SW 1271 (cell line): ENCODE measurements around the gene SPECC1L.

Experiments
- DNase-seq, 2 experiments: peaks; one replicate each; lab custom pipeline; 2025; lab: John Stamatoyannopoulos, UW

SPECC1L gene

GRCh38 chr22:24429411-24430365 is 159.1 kb downstream of the SPECC1L start:
- DNase-seq = no peak

GRCh38 chr22:24430431-24431308 is 160.0 kb downstream of the SPECC1L start:
- DNase-seq = no peak

GRCh38 chr22:24431309-24432034 is 160.8 kb downstream of the SPECC1L start:
- DNase-seq = no peak

GRCh38 chr22:24432059-24432853 is 161.6 kb downstream of the SPECC1L start:
- DNase-seq = no peak

DNA sequence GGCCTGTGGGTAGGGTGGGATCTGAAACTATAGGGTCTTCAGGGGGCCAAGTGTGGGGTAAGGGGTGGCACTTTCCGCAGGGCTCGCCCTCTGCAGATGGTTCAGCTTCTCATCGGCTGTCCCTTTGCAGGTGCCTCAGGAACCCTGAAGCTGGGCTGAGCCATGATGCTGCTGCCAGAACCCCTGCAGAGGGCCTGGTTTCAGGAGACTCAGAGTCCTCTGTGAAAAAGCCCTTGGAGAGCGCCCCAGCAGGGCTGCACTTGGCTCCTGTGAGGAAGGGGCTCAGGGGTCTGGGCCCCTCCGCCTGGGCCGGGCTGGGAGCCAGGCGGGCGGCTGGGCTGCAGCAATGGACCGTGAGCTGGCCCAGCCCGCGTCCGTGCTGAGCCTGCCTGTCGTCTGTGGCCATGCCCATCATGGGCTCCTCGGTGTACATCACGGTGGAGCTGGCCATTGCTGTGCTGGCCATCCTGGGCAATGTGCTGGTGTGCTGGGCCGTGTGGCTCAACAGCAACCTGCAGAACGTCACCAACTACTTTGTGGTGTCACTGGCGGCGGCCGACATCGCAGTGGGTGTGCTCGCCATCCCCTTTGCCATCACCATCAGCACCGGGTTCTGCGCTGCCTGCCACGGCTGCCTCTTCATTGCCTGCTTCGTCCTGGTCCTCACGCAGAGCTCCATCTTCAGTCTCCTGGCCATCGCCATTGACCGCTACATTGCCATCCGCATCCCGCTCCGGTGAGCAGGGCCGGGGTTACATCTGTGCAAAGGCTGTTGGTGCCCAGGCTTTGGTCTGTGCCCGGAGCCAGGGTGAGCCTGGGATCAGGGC is 162.6 kb downstream of the SPECC1L start:
- DNase-seq = no peak

- no peak for DNase-seq
Observed at GRCh38 chr22:24433828-24434470, 163.3 kb downstream of the SPECC1L start.

- no peak for DNase-seq
Observed at GRCh38 chr22:24434471-24435322, 164.1 kb downstream of the SPECC1L start.

- no peak for DNase-seq
Observed at GRCh38 chr22:24435323-24435645, 164.7 kb downstream of the SPECC1L start.

- DNase-seq = no peak
Observed at GRCh38 chr22:24435861-24436371, 165.3 kb downstream of the SPECC1L start.

DNA sequence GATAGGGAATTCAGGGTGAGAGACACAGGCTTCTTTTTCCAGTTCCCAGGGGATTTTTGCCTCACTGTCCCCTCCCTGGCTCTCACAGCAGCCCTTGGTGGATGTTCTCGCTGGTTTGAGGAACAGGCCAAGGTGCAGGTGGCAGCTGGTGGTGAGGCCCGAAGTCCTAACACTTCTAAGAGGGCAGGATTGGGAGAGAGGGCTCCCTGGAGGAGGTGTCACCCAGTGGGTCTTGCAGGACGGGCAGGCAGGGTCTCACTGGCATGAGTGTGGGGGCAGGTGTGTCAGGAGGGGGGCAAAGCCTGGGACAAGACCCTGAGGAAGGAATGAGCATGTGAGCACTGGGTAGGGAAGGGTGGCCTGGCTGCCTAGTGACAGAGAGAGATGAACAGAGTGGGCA is 165.9 kb downstream of the SPECC1L start:
- no peak for DNase-seq

DNA sequence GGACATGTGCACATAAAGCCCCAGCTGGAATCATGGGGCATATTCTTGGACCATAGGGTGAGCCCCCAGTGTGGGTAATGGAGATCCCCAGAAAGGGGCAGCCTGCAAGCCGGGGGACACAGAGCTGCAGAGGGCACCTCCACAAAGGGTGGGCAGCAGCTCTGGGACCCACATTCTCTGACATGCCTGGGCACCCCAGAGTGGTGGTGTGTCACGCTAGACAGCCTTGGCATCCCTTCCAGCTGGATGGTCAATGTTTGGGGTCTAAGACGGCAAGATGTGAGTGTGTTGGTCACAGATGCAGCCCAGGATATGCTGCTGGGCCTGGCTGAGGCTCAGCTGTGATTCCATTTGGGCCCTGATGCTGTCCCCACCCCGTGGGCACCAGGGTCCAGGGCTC is 166.5 kb downstream of the SPECC1L start:
- DNase-seq = no peak

DNA sequence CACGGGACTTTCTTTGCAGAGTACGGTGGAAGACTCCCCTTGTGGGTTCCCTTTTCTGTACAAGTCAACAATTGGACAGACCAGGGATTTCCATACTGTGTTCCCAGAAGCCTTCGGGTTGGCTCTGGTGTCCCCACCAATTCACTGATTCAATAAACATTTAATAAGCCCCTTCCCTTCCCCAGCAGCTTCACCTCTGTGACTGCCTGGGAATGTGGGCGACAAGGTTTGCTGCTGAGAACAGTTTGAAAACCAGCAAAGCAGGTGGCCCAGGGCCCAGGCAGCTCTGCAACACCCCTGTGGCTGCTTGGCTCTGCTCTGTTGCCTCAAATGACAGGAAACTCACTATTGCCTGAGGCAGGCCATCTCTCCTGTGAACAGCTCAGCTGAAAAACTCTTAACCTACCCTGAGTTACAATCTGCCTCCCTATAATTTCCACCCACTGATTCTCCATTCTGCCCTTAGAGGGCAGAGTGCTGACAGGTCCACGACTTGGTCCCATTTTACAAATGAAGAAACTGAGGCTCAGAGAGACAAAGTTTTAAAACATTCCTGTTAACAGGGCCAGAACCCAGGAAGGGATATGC is 167.2 kb downstream of the SPECC1L start:
- DNase-seq = no peak

GRCh38 chr22:24440270-24440717 is 169.7 kb downstream of the SPECC1L start:
- DNase-seq = no peak

DNA sequence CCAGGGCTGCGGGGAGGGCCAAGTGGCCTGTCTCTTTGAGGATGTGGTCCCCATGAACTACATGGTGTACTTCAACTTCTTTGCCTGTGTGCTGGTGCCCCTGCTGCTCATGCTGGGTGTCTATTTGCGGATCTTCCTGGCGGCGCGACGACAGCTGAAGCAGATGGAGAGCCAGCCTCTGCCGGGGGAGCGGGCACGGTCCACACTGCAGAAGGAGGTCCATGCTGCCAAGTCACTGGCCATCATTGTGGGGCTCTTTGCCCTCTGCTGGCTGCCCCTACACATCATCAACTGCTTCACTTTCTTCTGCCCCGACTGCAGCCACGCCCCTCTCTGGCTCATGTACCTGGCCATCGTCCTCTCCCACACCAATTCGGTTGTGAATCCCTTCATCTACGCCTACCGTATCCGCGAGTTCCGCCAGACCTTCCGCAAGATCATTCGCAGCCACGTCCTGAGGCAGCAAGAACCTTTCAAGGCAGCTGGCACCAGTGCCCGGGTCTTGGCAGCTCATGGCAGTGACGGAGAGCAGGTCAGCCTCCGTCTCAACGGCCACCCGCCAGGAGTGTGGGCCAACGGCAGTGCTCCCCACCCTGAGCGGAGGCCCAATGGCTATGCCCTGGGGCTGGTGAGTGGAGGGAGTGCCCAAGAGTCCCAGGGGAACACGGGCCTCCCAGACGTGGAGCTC is 170.2 kb downstream of the SPECC1L start:
- DNase-seq = no peak

DNA sequence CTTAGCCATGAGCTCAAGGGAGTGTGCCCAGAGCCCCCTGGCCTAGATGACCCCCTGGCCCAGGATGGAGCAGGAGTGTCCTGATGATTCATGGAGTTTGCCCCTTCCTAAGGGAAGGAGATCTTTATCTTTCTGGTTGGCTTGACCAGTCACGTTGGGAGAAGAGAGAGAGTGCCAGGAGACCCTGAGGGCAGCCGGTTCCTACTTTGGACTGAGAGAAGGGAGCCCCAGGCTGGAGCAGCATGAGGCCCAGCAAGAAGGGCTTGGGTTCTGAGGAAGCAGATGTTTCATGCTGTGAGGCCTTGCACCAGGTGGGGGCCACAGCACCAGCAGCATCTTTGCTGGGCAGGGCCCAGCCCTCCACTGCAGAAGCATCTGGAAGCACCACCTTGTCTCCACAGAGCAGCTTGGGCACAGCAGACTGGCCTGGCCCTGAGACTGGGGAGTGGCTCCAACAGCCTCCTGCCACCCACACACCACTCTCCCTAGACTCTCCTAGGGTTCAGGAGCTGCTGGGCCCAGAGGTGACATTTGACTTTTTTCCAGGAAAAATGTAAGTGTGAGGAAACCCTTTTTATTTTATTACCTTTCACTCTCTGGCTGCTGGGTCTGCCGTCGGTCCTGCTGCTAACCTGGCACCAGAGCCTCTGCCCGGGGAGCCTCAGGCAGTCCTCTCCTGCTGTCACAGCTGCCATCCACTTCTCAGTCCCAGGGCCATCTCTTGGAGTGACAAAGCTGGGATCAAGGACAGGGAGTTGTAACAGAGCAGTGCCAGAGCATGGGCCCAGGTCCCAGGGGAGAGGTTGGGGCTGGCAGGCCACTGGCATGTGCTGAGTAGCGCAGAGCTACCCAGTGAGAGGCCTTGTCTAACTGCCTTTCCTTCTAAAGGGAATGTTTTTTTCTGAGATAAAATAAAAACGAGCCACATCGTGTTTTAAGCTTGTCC is 171.0 kb downstream of the SPECC1L start:
- no peak for DNase-seq

DNA sequence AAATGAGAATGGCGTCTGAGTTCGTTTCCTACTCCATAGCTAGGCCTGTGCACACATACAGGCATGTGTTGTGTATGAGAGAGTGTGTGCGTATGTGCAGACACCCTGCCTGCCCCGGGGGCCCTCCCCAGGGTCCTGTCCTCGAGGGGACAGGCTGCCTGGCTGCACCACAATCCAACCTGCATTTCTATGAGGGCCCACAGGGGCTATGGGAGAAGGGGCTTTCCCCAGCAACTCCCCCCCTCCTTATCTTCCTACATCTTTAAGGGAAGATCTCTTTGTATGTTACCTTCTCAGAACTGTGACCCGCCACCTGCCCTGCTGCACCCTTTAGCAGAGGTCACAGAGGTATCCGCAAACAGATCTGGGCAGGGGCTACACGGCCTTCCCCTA is 171.7 kb downstream of the SPECC1L start:
- DNase-seq = no peak

DNA sequence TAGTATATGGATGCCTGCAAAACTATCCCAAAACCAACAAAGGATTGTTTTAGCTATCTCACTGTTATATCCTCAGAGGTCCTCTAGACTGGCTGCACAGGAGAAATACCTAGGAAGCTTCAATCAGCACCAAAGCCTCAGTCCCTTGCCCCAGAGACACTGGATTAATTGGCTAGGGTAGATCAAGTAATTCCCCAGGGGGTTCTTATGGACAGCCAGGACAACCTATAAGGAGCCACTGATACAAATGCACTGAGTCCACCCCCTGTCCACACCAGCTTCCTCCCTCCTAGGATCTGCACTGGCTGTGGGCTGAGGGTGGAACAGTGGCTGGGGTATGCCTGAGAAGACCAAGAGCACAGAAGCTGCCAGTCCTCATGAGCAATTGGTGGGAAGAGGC is 173.0 kb downstream of the SPECC1L start:
- no peak for DNase-seq
